GM19395 (cell line): ENCODE results near the gene COMMD9.
A peak's percentile ranks its signal among the peaks of the same experiment; 100 is the strongest.
"Not testable (repeated sequence)": the region's sequence is repeated elsewhere in the genome, so short reads cannot be mapped to it uniquely, and the experiment has no call there.

Source experiments
- ATAC-seq: cut with Tn5 transposase; IDR thresholded peaks from one replicate; pipeline ENCODE4 v1.9.1; 2021; ENCODE audit warnings: mild to moderate bottlenecking, moderate library complexity; ENCODE audit not compliant: unreplicated experiment

Gene COMMD9

DNA sequence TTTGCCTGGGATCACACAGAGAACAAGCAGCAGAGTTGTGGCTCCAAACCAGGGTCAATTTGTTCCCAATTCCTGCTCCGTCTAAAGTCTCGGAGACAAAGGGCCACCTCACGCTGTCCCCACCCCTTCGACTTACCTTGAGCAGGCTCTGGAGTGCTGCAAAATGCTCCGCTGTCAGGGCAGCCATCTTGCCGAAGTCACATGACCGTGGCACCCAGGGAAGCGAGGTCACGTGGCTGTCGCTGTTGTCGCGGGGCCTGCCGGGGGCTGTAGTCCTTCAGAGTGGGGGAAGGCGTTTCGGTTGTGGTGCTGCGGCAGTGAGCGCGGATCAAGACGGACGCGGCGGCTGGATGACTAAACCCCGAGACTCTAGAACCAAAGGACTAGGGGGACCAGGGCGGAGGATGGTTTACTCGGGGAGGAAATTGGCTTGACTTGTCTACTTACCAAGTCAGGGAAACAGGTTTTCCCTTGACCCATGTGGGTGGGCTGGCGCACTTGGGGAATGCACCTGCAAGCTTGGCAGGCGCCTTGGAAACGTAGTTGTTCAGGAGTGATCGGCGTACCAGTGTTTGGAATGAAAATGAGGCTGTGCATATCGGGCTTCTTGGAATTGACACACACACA lies at the start of gene COMMD9:
Gene COMMD9, minus strand, starts transcription at position 199 of the 627 bp plus-strand sequence. Its CDS starts 12 bp downstream, at position 187.
- ATAC-seq: peak; percentile 97

- ATAC-seq: no peak
These were observed 44.7 kb upstream of the COMMD9 start for GRCh38 chr11:36333897-36334296.

DNA sequence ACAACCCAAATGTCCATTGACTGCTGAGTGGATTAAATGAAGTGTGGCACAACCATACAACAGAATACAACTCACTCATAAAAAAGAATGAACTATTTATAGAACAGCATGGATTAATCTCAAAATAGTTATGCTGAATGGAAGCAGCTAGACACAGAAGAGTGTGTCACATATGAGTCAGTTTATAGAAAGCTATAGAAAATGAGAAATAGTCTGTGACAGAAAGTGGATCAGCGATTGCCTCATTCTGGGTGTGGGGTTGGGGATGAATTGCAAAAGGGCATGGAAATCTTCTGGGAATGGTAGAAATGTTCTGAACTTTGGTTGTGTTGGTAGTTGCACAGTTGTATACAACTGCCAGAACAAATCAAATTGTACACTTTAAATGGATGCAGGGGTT lies 44.2 kb upstream of the COMMD9 start:
- ATAC-seq: no peak

DNA sequence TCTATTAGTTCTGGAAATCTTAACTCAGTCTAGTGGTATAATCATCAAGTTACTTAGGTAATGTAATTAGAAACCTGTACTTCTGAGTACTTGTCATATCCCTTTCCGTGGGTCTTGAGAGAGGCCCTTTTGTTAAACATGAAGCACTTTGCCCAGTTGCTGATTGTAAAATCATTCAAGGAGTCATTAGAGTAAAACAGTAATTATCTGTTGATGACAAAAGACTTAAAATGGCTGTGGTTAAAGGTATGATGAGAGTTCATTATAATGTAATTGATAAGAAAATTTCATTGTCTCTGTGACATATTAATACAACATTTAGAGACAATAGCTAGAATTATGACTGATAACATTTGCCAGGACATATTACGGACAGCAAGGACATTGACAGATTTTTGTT lies 41.2 kb upstream of the COMMD9 start:
- ATAC-seq: no peak

- ATAC-seq: no peak
These were observed 39.9 kb upstream of the COMMD9 start for GRCh38 chr11:36328966-36329673.

- peak; percentile 73 for ATAC-seq
These were observed 37.5 kb upstream of the COMMD9 start for GRCh38 chr11:36326524-36327419.

- not testable (repeated sequence) for ATAC-seq
These were observed 36.2 kb upstream of the COMMD9 start for GRCh38 chr11:36325403-36325802.

- ATAC-seq: not testable (repeated sequence)
These were observed 35.7 kb upstream of the COMMD9 start for GRCh38 chr11:36324956-36325355.

DNA sequence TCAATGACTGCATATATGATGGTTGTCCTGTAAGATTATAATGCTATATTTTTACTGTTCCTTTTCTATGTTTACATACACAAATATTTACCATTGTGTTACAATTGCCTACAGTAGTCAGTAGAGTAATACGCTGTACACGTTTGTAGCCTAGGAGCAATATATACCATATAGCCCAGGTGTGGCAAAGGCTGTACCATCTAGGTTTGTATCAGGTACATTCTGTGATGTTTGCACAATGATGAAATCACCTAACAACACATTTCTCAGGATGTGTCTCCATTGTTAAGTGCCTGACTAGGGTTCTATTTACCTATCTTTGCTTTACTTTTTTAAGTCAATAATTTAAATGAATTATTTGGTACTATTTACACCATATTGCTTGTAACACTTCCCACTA lies 28.8 kb upstream of the COMMD9 start:
- no peak for ATAC-seq

GRCh38 chr11:36316049-36316448 lies 26.8 kb upstream of the COMMD9 start:
- no peak for ATAC-seq

DNA sequence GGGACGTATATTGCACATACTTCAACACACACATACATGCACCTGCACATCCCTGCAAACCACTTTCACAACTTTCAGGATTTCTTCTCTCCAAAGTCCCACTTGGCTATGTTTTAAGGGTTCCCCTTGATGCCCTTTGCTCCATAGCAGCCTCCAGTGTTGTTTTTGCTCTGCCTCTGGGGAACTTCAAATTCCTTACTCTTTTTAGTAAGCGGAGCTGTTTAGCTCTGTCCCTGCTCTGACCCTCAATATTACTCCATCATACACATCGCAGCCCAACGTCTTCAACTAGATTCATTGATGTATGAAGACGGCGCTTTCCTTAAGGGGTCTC lies 25.2 kb upstream of the COMMD9 start:
- no peak for ATAC-seq

DNA sequence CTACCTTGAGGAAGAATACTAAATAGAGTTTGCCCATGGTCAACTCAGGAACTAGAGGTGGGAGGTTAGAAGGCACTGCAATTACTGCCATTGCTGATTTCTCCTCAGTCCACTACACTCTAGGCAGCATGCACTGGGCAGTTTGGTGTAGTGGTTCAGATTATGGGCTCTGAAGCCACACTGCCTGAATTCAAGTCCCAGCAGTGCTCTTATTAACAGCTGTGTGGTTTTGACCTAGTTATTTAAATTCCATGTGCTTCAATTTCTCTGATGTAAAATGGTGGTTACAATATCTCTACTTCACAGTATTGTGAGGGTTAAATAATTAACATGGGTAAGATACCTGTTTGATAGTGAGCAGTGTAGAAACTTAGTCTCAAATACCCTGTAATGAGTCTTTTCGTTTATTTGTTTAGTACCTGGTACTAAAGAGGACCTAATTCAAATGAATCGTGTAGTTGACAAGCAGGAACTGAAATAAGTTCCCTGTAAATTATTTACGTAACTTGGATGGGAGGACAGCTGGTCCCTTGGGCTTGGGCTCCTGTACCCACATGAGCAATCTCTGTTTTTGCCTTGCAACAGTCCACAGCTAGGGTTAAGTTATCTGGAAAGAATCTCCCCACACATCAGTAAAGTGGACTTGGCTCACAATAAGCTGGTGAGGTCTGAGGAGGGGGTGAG lies 24.7 kb upstream of the COMMD9 start:
- ATAC-seq: peak; percentile 77

DNA sequence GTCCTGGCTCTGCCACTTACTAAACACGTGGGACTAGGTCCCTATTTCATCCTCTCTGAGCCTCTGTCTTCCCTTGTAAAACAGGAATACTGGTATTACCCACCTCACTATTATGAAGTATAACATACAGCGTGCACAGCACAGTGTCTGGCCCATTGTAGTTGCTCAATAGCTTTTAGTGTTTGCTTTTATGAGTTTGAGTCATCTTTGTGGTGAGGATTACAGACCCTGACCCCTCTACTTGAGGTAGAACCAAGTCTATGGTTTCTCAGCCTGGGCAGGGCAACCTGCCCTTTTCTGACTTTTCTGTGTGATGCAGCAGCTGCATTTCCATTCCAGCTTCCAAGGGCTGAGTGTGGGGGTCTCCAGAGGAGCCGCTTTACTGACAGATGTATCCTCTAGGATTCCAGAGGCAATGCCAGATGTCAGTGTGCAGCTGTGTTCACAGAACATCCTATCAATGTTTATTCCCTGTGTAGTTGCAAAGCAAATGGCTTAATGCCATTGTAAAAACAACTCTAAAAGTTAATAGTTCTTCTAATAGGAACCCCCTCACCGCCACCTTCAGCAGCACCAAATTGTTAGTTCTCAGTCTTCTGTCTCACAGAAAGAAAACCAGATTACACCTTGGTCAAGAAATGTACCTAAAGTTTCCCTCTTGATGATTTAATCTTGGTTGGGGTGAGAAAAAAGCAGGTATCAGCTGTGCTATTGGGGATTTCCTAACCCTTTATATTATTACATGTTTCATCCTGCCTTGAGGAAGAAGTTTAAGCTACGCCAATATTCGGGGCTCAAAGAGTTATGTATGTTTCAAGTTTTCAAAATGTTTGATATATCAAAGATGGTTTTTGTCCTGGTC lies 23.6 kb upstream of the COMMD9 start:
- ATAC-seq: no peak

GRCh38 chr11:36311926-36312595 lies 22.8 kb upstream of the COMMD9 start:
- ATAC-seq: no peak

GRCh38 chr11:36309779-36310178 lies 20.6 kb upstream of the COMMD9 start:
- ATAC-seq: no peak

DNA sequence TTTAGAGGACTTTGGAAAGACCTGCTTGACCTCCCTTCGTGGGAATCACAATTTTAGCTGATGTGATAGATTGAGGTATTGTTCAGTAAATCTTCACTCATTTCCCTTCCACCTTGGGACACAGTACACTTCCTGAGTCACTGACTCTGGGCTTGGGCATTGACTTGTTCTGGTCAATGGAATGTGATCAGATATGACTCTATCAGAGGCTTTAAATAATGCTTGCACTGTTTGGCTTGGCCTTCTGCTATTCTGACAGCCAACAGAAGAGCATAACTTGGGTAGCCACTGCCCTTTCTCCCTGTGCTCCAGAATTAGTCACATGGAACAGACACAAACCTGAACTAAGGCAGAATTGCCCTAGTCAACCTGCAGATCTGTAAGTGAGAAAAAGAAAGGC lies 19.4 kb upstream of the COMMD9 start:
- ATAC-seq: no peak

DNA sequence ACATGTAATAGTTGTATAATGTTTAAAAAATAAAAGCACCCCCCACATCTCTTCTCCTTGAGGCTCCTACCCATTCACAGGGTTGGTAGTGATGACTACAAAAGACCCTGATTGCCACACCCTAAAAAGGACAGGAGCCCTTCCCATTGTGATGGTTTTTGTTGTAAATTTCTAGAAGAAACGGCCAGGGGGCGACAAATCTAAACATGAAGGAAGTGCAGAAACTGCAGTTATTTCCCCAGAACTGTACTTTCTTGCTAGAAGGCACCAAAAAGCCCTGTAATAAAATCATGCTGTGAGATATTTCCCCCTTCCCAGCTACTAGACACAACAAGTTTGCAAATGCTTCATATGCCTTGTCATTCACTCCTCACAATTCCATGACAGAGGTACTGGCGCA lies 17.7 kb upstream of the COMMD9 start:
- no peak for ATAC-seq

DNA sequence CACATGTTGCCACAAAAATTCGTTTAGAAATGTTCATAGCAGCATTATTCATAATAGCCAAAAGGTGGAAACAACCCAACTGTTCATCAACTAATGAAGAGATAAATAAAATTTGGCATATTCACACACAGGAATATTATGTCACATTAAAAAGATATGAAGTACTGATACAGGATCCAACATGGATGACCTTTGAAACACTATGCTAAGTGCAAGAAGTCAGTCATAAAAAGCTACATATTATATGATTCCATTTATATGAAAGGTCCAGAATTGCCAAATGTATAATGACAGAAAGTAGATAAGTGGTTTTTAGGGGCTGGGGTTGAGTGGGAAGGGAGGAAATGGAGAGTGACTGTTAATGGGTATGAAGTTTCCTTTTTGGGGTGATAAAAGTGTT lies 15.8 kb upstream of the COMMD9 start:
- ATAC-seq: no peak

GRCh38 chr11:36304351-36304750 lies 15.1 kb upstream of the COMMD9 start:
- no peak for ATAC-seq

GRCh38 chr11:36300650-36301049 lies 11.4 kb upstream of the COMMD9 start:
- no peak for ATAC-seq
